H1 (cell line): ENCODE data around the gene RIC8A. TPM values are rescaled to one million over a fixed set of nuclear protein-coding genes. Genes with fewer than 3 reads are reported as not detected.

Source experiments
- CTCF ChIA-PET: fragments of 300-600 bp; sonication (Branson Sonifier 250); formaldehyde crosslinking; loops from one replicate; lab custom pipeline; 2021; ENCODE audit not compliant: partially characterized antibody; lab: Charles Lee
- POLR2A ChIA-PET: fragments of 300-600 bp; sonication (Branson Sonifier 250); formaldehyde crosslinking; loops from one replicate; lab custom pipeline; 2021; ENCODE audit warnings: inconsistent platforms; ENCODE audit not compliant: partially characterized antibody; lab: Charles Lee
- DNase-seq, 2 experiments: peaks; one replicate each; pipeline versions ENCODE4 v3.0.0 to v3.0.0-alpha.2; 2010 to 2022; ENCODE audit warnings: low spot score in 2 of 2, low read depth in 1 of 2, mixed read lengths in 1 of 2
- FAIRE-seq: peaks from 2 replicates; lab custom pipeline; 2011; peaks lifted over from hg19 to GRCh38; lab: Jason Lieb, UNC
- H2AFZ ChIP-seq: 2 replicates; pipeline ENCODE4 v1.8.1; 2012; ENCODE audit warnings: low read length, inconsistent platforms
- H2AK5ac ChIP-seq: 2 replicates; pipeline ENCODE4 v1.6.1; 2013; ENCODE audit warnings: low read depth, low read length
- H2BK120ac ChIP-seq: replicated peaks from 2 replicates; pipeline ENCODE3; 2013; ENCODE audit warnings: low read depth, low read length, inconsistent platforms
- H2BK12ac ChIP-seq: 2 replicates; pipeline ENCODE4 v1.6.1; 2013; ENCODE audit warnings: low read depth, low read length
- H2BK15ac ChIP-seq: 2 replicates; pipeline ENCODE4 v1.6.1; 2013; ENCODE audit warnings: low read length
- H2BK20ac ChIP-seq: 2 replicates; pipeline ENCODE4 v1.6.1; 2013; ENCODE audit warnings: low read length
- H2BK5ac ChIP-seq: 2 replicates; pipeline ENCODE4 v1.6.1; 2013; ENCODE audit warnings: low read depth, low read length
- H3K14ac ChIP-seq: 2 replicates; pipeline ENCODE4 v1.6.1; 2013; ENCODE audit warnings: inconsistent platforms; ENCODE audit not compliant: insufficient read length
- H3K18ac ChIP-seq: 2 replicates; pipeline ENCODE4 v1.6.1; 2013; ENCODE audit warnings: low read length; ENCODE audit errors: extremely low read depth
- H3K23ac ChIP-seq: 2 replicates; pipeline ENCODE4 v1.6.1; 2013; ENCODE audit warnings: inconsistent platforms; ENCODE audit not compliant: insufficient read length
- H3K23me2 ChIP-seq: 2 replicates; pipeline ENCODE4 v1.6.1; 2013; ENCODE audit warnings: low read depth, low read length
- H3K27ac ChIP-seq: 2 replicates; pipeline ENCODE4 v1.6.1; 2011; ENCODE audit warnings: low read depth, low read length, inconsistent platforms
- H3K27me3 ChIP-seq, 4 experiments: replicated peaks in 1 of 4; 1 replicate in 1 of 4; 2 replicates in 3 of 4; pipeline versions ENCODE4 v1.6.1 to v1.8.1; 2011 to 2013; ENCODE audit warnings: low read length in 3 of 4, mild to moderate bottlenecking in 3 of 4, inconsistent platforms in 2 of 4, mixed read lengths in 2 of 4, moderate library complexity in 1 of 4; ENCODE audit not compliant: control insufficient read depth in 3 of 4, insufficient read depth in 3 of 4; ENCODE audit errors: extremely low read depth in 1 of 4
- H3K36me3 ChIP-seq, 4 experiments: 2 replicates each; pipeline versions ENCODE4 v1.6.1 to v1.8.1; 2011 to 2013; ENCODE audit warnings: mild to moderate bottlenecking in 4 of 4, low read length in 3 of 4, moderate library complexity in 2 of 4, control low read depth in 1 of 4, inconsistent platforms in 1 of 4; ENCODE audit not compliant: insufficient read depth in 4 of 4, control insufficient read depth in 2 of 4
- H3K4ac ChIP-seq: replicated peaks from 2 replicates; pipeline ENCODE3; 2013; ENCODE audit warnings: low read length, low read depth, mixed read lengths, inconsistent platforms; ENCODE audit not compliant: insufficient read length
- H3K4me1 ChIP-seq, 4 experiments: replicated peaks in 1 of 4; 1 replicate in 1 of 4; 2 replicates in 3 of 4; pipeline versions ENCODE4 v1.6.1 to v1.8.1; 2011 to 2013; ENCODE audit warnings: low read length in 3 of 4, inconsistent platforms in 2 of 4, mixed read lengths in 1 of 4; ENCODE audit not compliant: insufficient read depth in 4 of 4, control insufficient read depth in 3 of 4
- H3K4me2 ChIP-seq, 2 experiments: 2 replicates each; pipeline versions ENCODE4 v1.6.1 to v1.8.1; 2011 to 2013; ENCODE audit warnings: low read depth in 2 of 2, low read length in 2 of 2, control low read depth in 1 of 2, inconsistent platforms in 1 of 2, mild to moderate bottlenecking in 1 of 2; ENCODE audit not compliant: insufficient read depth in 1 of 2
- H3K4me3 ChIP-seq, 4 experiments: fragments of 200-600, 300-600 bp in 1 of 4; sonication (generic), shearing (Covaris generic), sonication (Bioruptor Twin) in 1 of 4; 2 replicates each; pipeline versions ENCODE4 v1.5.1 to v1.8.1; 2011 to 2016; ENCODE audit warnings: low read length in 4 of 4, low read depth in 3 of 4, control low read depth in 2 of 4, inconsistent platforms in 2 of 4, mild to moderate bottlenecking in 2 of 4, mixed read lengths in 1 of 4, moderate library complexity in 1 of 4; ENCODE audit not compliant: insufficient read depth in 2 of 4; ENCODE audit errors: extremely low read depth in 1 of 4
- H3K56ac ChIP-seq: replicated peaks from 2 replicates; pipeline ENCODE3; 2013; ENCODE audit warnings: low read depth, mild to moderate bottlenecking, mixed read lengths, low read length, inconsistent platforms; ENCODE audit not compliant: insufficient read length
- H3K79me1 ChIP-seq: 2 replicates; pipeline ENCODE4 v1.6.1; 2013; ENCODE audit warnings: low read depth, low read length, control low read depth
- H3K79me2 ChIP-seq, 2 experiments: 2 replicates each; pipeline versions ENCODE4 v1.6.1 to v1.8.1; 2012 to 2013; ENCODE audit warnings: low read length in 2 of 2, mild to moderate bottlenecking in 2 of 2, inconsistent platforms in 1 of 2; ENCODE audit not compliant: insufficient read depth in 2 of 2, control insufficient read depth in 1 of 2
- H3K9ac ChIP-seq, 4 experiments: replicated peaks in 1 of 4; 1 replicate in 1 of 4; 2 replicates in 3 of 4; pipeline versions ENCODE4 v1.6.1 to v1.8.1; 2011 to 2013; ENCODE audit warnings: low read depth in 3 of 4, low read length in 3 of 4, control low read depth in 2 of 4, mild to moderate bottlenecking in 2 of 4, moderate library complexity in 2 of 4, inconsistent platforms in 1 of 4; ENCODE audit errors: extremely low read depth in 1 of 4
- H3K9me3 ChIP-seq, 2 experiments: 2 replicates each; pipeline versions ENCODE4 v1.6.1 to v1.8.1; 2012 to 2013; ENCODE audit warnings: mild to moderate bottlenecking in 2 of 2, moderate library complexity in 2 of 2, control low read depth in 1 of 2, inconsistent platforms in 1 of 2, low read depth in 1 of 2, low read length in 1 of 2, mixed read lengths in 1 of 2; ENCODE audit not compliant: insufficient read depth in 2 of 2
- H4K20me1 ChIP-seq, 2 experiments: replicated peaks in 1 of 2; 2 replicates each; pipeline versions ENCODE3 to v1.8.1; 2011 to 2013; ENCODE audit warnings: inconsistent platforms in 2 of 2, low read length in 2 of 2, mild to moderate bottlenecking in 1 of 2; ENCODE audit not compliant: insufficient read depth in 2 of 2, control insufficient read depth in 1 of 2
- H4K5ac ChIP-seq: 2 replicates; pipeline ENCODE4 v1.6.1; 2013; ENCODE audit warnings: low read length, low read depth, mixed read lengths, inconsistent platforms; ENCODE audit not compliant: insufficient read length
- H4K8ac ChIP-seq: 2 replicates; pipeline ENCODE4 v1.8.0; 2013; ENCODE audit warnings: mild to moderate bottlenecking, moderate library complexity, low read length, inconsistent platforms; ENCODE audit not compliant: insufficient read depth; ENCODE audit errors: extremely low read depth
- H4K91ac ChIP-seq: replicated peaks from 2 replicates; pipeline ENCODE3; 2013; ENCODE audit warnings: low read length, mixed read lengths, inconsistent platforms; ENCODE audit not compliant: insufficient read length
- CTCF ChIP-seq, 3 experiments: IDR thresholded peaks; 1 replicate in 2 of 3; 2 replicates in 1 of 3; pipeline versions ENCODE4 v1.5.1 to v1.6.1; 2011; ENCODE audit warnings: low read length in 3 of 3, mild to moderate bottlenecking in 3 of 3, inconsistent platforms in 2 of 3, low read depth in 1 of 3, moderate library complexity in 1 of 3; ENCODE audit not compliant: insufficient read depth in 1 of 3; ENCODE audit errors: control extremely low read depth in 1 of 3
- HDAC6 ChIP-seq: IDR thresholded peaks from one replicate; pipeline ENCODE4 v1.7.1; 2012; ENCODE audit warnings: low read depth, mild to moderate bottlenecking, inconsistent platforms, low read length, moderate library complexity
- RAD21 ChIP-seq, 2 experiments: IDR thresholded peaks in 1 of 2; conservative IDR thresholded peaks in 1 of 2; 2 replicates each; pipeline ENCODE4 v1.6.1; 2011; ENCODE audit warnings: low read depth in 2 of 2, low read length in 2 of 2, improper control_type of control experiment in 1 of 2, inconsistent platforms in 1 of 2, mild to moderate bottlenecking in 1 of 2, moderate library complexity in 1 of 2
- WGBS, 2 experiments: shearing (Covaris generic) in 1 of 2; methylation state at CpG; one replicate each; pipeline versions ENCODE4 v1.1.6 to v1.1.7; 2013 to 2015; ENCODE audit warnings: low lambda C conversion rate in 2 of 2, mixed read lengths in 2 of 2, inconsistent platforms in 1 of 2, low coverage in 1 of 2, missing lambda C conversion rate in 1 of 2; ENCODE audit not compliant: insufficient replicate concordance in 2 of 2, insufficient coverage in 1 of 2, insufficient read length in 1 of 2; ENCODE audit errors: extremely low coverage in 1 of 2, missing lambda C conversion rate in 1 of 2; 5-methylcytosine and 5-hydroxymethylcytosine counted together
- polyA plus RNA-seq, 7 experiments: library from polyadenylated mRNA; depleted of rRNA in 3 of 7; stranded (reverse) in 5 of 7; unstranded in 2 of 7; fragments of >200 nt in 5 of 7; fragments of 200-250 nt in 2 of 7; gene quantifications; 1 replicate in 5 of 7; 2 replicates in 1 of 7; 4 replicates in 1 of 7; pipeline versions ENCODE4 v1.2.1 to v1.2.3, GENCODE V29; 2011 to 2013; ENCODE audit warnings: missing spikeins in 2 of 7, mixed read lengths in 2 of 7
- total RNA-seq: library from RNA; stranded (reverse); fragmentation: NEBNext Ultra II Directional; extraction: Animal tissue kit (Norgen Biotek cat#: 25700); gene quantifications from 2 replicates; pipeline ENCODE4 v1.2.1, GENCODE V29; 2021

RIC8A gene
- total and polyA plus RNA-seq, 2 of the 8 experiments (the other 6 are each of a cell fraction or from before 2014, with no cell fraction given), result 67.0 to 105 TPM

GRCh38 chr11:250740-251299 lies 43.3 kb downstream of the RIC8A start:
- FAIRE-seq, result peak; percentile 91
- CTCF ChIA-PET, result interaction anchor here (0.9 to 9.8 kb wide), 44 partner anchors 9 to 268 kb away, joined by 3 to 212 read pairs (median 8); partner anchors contain the start of genes B4GALNT4, IFITM2, IFITM5 and NLRP6

More at GRCh38 chr11:250740-251299, 43.3 kb downstream of the RIC8A start:
- no peaks in the 10 kb centered on the region; a peak in 1 of 7 replicates for H3K27me3 ChIP-seq
- no peak overlapping the region for H2BK15ac ChIP-seq
- no peaks in the 10 kb centered on the region for H3K79me2 ChIP-seq
- no peak overlapping the region for H4K91ac ChIP-seq
- no peak overlapping the region for H3K14ac ChIP-seq
- no peak overlapping the region for H3K23ac ChIP-seq
- H3K36me3 ChIP-seq, result peaks cover 17 to 47% (median 42%) of the 10 kb centered on the region in 4 experiments
- H3K56ac ChIP-seq, result no peak overlapping the region
- DNase-seq, result peak; percentile 51 to 94
- no peaks in the 10 kb centered on the region for H4K20me1 ChIP-seq
- no peak overlapping the region for H2BK5ac ChIP-seq
- H3K4me3 ChIP-seq, result no peak overlapping the region
- peaks cover 3% of the 10 kb centered on the region for H3K23me2 ChIP-seq
- H3K27ac ChIP-seq, result no peak overlapping the region
- no peaks in the 10 kb centered on the region for H3K9me3 ChIP-seq
- no peak overlapping the region for H3K4me2 ChIP-seq
- no peak overlapping the region for H4K5ac ChIP-seq
- H3K9ac ChIP-seq, result no peak overlapping the region
- H2BK120ac ChIP-seq, result no peak overlapping the region
- no peak overlapping the region for H2AFZ ChIP-seq
- no peaks in the 10 kb centered on the region for H3K79me1 ChIP-seq
- H2AK5ac ChIP-seq, result no peak overlapping the region
- no peak overlapping the region for H3K18ac ChIP-seq
- no peak overlapping the region for H4K8ac ChIP-seq
- no peak overlapping the region for H3K4ac ChIP-seq
- TF ChIP-seq CTCF (IDR thresholded peaks at IDR 0.05; ENCODE audit: control extremely low read depth in 1 of 3, insufficient read depth in 1 of 3, low read depth in 1 of 3, low read length in 3 of 3) (peak; percentile 82 to 94 (median 85)), RAD21 (IDR thresholded peaks at IDR 0.05 in 1 of 2, conservative IDR thresholded peaks at IDR 0.05 in 1 of 2; ENCODE audit: low read depth in 2 of 2, low read length in 2 of 2) (peak; percentile 86 to 88), HDAC6 (no peak)
- H2BK20ac ChIP-seq, result no peak overlapping the region
- 72% methylated on average over 10 of the region's 10 CpGs; no CpG with 5 or more reads in 1 of the 2 experiments for WGBS, 2 experiments
- H3K4me1 ChIP-seq, result no peaks in the 10 kb centered on the region
- POLR2A ChIA-PET, result interaction anchor here (0.8 to 3.1 kb wide), 17 partner anchors 14 to 143 kb away, joined by 3 to 9 read pairs (median 4); partner anchors contain the start of genes BET1L, PKP3, PSMD13 and RIC8A
- no peak overlapping the region for H2BK12ac ChIP-seq
